ENCODE measurements around the gene ABTB1. TPM values are rescaled to one million over a fixed set of nuclear protein-coding genes. Genes with fewer than 3 reads are reported as not detected.

The ABTB1 gene
- total and polyA plus RNA-seq, 2 donors (not counting 1 experiment from before 2014, with no cell fraction given), result 141 to 259 TPM

DNA sequence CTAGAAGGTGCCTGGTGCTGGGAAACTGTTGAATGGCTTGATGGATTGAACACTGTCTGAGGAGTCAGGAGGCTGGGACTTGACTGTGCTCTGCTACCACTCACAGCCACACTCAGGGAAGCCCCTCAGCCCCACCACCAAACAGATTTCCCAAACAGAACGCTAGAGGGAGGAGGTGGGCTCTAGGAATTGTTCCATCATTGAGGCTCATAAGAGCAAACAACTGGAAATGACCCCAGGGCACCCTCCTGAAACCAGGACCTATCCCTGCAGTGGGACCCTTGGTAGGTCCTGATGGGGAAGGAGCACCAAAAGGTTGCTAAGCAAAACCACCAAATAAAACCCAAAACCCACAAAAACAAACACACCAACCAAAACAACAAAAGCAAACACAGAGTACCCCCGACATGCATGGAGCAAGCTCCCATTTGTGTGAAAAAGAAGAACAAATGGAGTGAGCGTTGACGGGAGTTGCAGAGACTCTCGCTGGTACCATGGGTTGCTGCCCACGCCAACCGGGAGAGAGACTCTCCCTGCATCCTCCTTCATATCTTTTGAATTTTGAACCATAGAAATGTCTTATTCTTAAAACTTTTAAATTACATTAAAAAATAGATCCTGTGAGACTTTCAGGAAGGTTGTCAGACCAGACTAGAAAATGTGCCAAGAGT, 45.6 kb downstream of the ABTB1 start:
- Histone ChIP-seq H3K9ac (ENCODE audit: low read length) (no peak overlapping the region), H3K79me2 (ENCODE audit: control insufficient read depth, insufficient read depth, low read length) (no peaks in the 10 kb centered on the region), H4K20me1 (ENCODE audit: control insufficient read depth, insufficient read depth, low read length, poor library complexity, severe bottlenecking) (no peaks in the 10 kb centered on the region), H3K9me3 (ENCODE audit: control extremely low read depth in 1 of 3, control insufficient read depth in 2 of 3, insufficient read depth in 1 of 3, low read length in 2 of 3) (no peaks in the 10 kb centered on the region), H3K27me3 (replicated peaks in 1 of 4; ENCODE audit: control extremely low read depth in 1 of 4, control insufficient read depth in 3 of 4, insufficient read depth in 4 of 4, low read length in 3 of 4) (no peaks in the 10 kb centered on the region), H3K4me1 (ENCODE audit: control insufficient read depth in 2 of 2, insufficient read depth in 2 of 2, low read length in 2 of 2) (no peaks in the 10 kb centered on the region), H2AFZ (ENCODE audit: insufficient read depth, low read depth, low read length, poor library complexity, severe bottlenecking) (no peak overlapping the region), H3K36me3 (replicated peaks in 1 of 2; ENCODE audit: control extremely low read depth in 1 of 2, control insufficient read depth in 1 of 2, extremely low read depth in 1 of 2, insufficient read depth in 2 of 2, low read length in 1 of 2) (no peaks in the 10 kb centered on the region), H3K4me2 (replicated peaks; ENCODE audit: low read depth, low read length, poor library complexity, severe bottlenecking) (no peak overlapping the region), H3K27ac (ENCODE audit: low read length in 2 of 2) (no peak overlapping the region), H3K4me3 (ENCODE audit: control extremely low read depth in 1 of 5, extremely low read depth in 1 of 5, insufficient read depth in 1 of 5, low read depth in 2 of 5, low read length in 4 of 5) (no peak overlapping the region)
- no peak overlapping the region for H3K27ac Mint-ChIP-seq
- no peaks in the 10 kb centered on the region for H3K9me3 Mint-ChIP-seq (ENCODE audit: insufficient read depth)
- no peaks in the 10 kb centered on the region for H3K4me1 Mint-ChIP-seq
- ChIA-PET CTCF (no interaction called here), POLR2A (no interaction called here)
- H3K4me3 Mint-ChIP-seq, result no peak overlapping the region
- H3K27me3 Mint-ChIP-seq, result no peaks in the 10 kb centered on the region
- 100% methylated on average over 3 of the region's 7 CpGs for WGBS (ENCODE audit: insufficient coverage)
- TF ChIP-seq, protein P1, sequence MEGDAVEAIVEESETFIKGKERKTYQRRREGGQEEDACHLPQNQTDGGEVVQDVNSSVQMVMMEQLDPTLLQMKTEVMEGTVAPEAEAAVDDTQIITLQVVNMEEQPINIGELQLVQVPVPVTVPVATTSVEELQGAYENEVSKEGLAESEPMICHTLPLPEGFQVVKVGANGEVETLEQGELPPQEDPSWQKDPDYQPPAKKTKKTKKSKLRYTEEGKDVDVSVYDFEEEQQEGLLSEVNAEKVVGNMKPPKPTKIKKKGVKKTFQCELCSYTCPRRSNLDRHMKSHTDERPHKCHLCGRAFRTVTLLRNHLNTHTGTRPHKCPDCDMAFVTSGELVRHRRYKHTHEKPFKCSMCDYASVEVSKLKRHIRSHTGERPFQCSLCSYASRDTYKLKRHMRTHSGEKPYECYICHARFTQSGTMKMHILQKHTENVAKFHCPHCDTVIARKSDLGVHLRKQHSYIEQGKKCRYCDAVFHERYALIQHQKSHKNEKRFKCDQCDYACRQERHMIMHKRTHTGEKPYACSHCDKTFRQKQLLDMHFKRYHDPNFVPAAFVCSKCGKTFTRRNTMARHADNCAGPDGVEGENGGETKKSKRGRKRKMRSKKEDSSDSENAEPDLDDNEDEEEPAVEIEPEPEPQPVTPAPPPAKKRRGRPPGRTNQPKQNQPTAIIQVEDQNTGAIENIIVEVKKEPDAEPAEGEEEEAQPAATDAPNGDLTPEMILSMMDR (IDR thresholded peaks at IDR 0.05), result no peak
- TF ChIP-seq EZH2 (IDR thresholded peaks at IDR 0.05; ENCODE audit: borderline replicate concordance, insufficient read depth, low read depth, low read length, poor library complexity, severe bottlenecking), result no peak
- intact Hi-C loops (cut with micrococcal nuclease), result no loop called here
- ATAC-seq (ENCODE audit: low read depth) (no peak), DNase-seq (no peak)

DNA sequence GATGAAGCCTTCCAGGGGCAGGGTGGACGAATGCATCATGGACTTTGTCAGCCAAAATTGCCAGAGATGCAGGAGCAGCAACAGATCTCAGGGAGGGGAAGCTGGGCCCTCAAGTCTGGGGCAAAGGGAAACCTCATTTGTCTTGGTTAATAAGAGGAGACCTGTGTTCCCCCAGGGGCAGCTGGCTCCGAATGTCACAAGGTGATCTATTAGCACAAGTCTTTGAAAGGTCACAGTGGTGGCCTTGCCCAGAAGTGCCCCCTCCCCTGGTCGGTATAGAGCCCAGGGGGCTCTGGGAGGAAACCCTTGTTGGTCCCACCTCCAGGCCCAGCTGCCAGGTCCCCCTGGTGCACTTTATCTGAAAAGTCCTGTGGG, 46.2 kb downstream of the ABTB1 start:
- Mint-ChIP-seq H3K4me1 (no peaks in the 10 kb centered on the region), H3K9me3 (ENCODE audit: insufficient read depth) (no peaks in the 10 kb centered on the region), H3K27me3 (no peaks in the 10 kb centered on the region), H3K27ac (no peak overlapping the region), H3K4me3 (no peak overlapping the region)
- no peak overlapping the region for H3K4me2 ChIP-seq (replicated peaks; ENCODE audit: low read depth, low read length, poor library complexity, severe bottlenecking)
- H3K27me3 ChIP-seq (replicated peaks in 1 of 4; ENCODE audit: control extremely low read depth in 1 of 4, control insufficient read depth in 3 of 4, insufficient read depth in 4 of 4, low read length in 3 of 4), result no peaks in the 10 kb centered on the region
- no peaks in the 10 kb centered on the region for H3K79me2 ChIP-seq (ENCODE audit: control insufficient read depth, insufficient read depth, low read length)
- ChIA-PET POLR2A (no interaction called here), CTCF (no interaction called here)
- DNase-seq (no peak), ATAC-seq (ENCODE audit: low read depth) (no peak)
- H3K9ac ChIP-seq (ENCODE audit: low read length), result no peak overlapping the region
- intact Hi-C loops (cut with micrococcal nuclease), result no loop called here
- no peak overlapping the region for H3K27ac ChIP-seq (ENCODE audit: low read length in 2 of 2)
- TF ChIP-seq, protein P1 (IDR thresholded peaks at IDR 0.05), result no peak
- TF ChIP-seq EZH2 (IDR thresholded peaks at IDR 0.05; ENCODE audit: borderline replicate concordance, insufficient read depth, low read depth, low read length, poor library complexity, severe bottlenecking), result no peak
- 92% methylated on average over 3 of the region's 3 CpGs for WGBS (ENCODE audit: insufficient coverage)
- no peak overlapping the region for H3K4me3 ChIP-seq (ENCODE audit: control extremely low read depth in 1 of 5, extremely low read depth in 1 of 5, insufficient read depth in 1 of 5, low read depth in 2 of 5, low read length in 4 of 5)
- no peaks in the 10 kb centered on the region for H3K9me3 ChIP-seq (ENCODE audit: control extremely low read depth in 1 of 3, control insufficient read depth in 2 of 3, insufficient read depth in 1 of 3, low read length in 2 of 3)
- no peaks in the 10 kb centered on the region for H4K20me1 ChIP-seq (ENCODE audit: control insufficient read depth, insufficient read depth, low read length, poor library complexity, severe bottlenecking)
- no peak overlapping the region for H2AFZ ChIP-seq (ENCODE audit: insufficient read depth, low read depth, low read length, poor library complexity, severe bottlenecking)
- H3K4me1 ChIP-seq (ENCODE audit: control insufficient read depth in 2 of 2, insufficient read depth in 2 of 2, low read length in 2 of 2), result no peaks in the 10 kb centered on the region
- no peaks in the 10 kb centered on the region for H3K36me3 ChIP-seq (replicated peaks in 1 of 2; ENCODE audit: control extremely low read depth in 1 of 2, control insufficient read depth in 1 of 2, extremely low read depth in 1 of 2, insufficient read depth in 2 of 2, low read length in 1 of 2)
